ENCODE results near the gene FADS6.
A peak's percentile ranks its signal among the peaks of the same experiment; 100 is the strongest.
"Not testable (repeated sequence)": the region's sequence is repeated elsewhere in the genome, so short reads cannot be mapped to it uniquely, and the experiment has no call there.

Gene FADS6

DNA sequence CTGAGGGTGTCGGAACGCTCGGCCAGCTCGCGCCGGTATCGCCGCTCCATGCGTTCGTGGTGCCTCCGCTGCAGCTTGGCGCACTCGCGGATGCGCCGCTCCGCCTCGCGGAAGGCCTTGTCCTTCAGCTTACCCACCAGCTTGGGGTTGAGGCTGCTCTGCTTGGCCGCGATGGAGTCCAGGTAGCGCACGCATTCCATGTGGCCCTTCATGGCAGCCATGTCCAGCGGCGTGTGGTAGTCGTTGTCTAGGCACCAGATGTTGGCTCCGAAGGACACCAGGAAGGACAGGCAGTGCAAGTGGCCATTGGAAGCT lies 26.8 kb upstream of the FADS6 start:
- no peak overlapping the region for H3K4me3 ChIP-seq (ENCODE audit: low read depth, low read length)
- no peak for DNase-seq (ENCODE audit: low read depth)
- TF ChIP-seq, protein P1, sequence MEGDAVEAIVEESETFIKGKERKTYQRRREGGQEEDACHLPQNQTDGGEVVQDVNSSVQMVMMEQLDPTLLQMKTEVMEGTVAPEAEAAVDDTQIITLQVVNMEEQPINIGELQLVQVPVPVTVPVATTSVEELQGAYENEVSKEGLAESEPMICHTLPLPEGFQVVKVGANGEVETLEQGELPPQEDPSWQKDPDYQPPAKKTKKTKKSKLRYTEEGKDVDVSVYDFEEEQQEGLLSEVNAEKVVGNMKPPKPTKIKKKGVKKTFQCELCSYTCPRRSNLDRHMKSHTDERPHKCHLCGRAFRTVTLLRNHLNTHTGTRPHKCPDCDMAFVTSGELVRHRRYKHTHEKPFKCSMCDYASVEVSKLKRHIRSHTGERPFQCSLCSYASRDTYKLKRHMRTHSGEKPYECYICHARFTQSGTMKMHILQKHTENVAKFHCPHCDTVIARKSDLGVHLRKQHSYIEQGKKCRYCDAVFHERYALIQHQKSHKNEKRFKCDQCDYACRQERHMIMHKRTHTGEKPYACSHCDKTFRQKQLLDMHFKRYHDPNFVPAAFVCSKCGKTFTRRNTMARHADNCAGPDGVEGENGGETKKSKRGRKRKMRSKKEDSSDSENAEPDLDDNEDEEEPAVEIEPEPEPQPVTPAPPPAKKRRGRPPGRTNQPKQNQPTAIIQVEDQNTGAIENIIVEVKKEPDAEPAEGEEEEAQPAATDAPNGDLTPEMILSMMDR (IDR thresholded peaks at IDR 0.05; ENCODE audit: control insufficient read depth, extremely low read depth, insufficient read depth) = no peak

GRCh38 chr17:74919440-74920305 lies 26.2 kb upstream of the FADS6 start:
- H3K4me3 ChIP-seq (ENCODE audit: low read depth, low read length) = no peak overlapping the region
- DNase-seq (ENCODE audit: low read depth) = no peak
- TF ChIP-seq, protein P1 (IDR thresholded peaks at IDR 0.05; ENCODE audit: control insufficient read depth, extremely low read depth, insufficient read depth) = peak; percentile 40

DNA sequence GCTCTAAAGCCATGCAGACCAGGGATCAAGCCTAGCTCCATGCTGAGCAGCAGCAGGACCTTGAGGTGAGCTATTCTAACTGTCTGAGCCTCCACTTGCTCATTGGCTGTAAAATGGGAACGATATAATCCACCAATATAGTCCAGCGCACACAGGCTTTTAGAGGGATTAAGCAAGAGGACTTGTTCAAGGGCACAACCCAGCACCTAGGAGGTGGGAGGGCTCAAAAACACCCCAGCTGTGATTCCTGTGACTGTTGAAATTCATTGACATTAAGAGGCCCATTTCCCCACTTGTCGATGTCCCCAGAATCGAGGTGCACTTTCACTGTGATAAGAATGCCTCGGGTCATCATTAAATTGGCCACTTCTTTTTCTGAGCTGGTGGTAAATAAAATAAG lies 25.5 kb upstream of the FADS6 start:
- TF ChIP-seq, protein P1 (IDR thresholded peaks at IDR 0.05; ENCODE audit: control insufficient read depth, extremely low read depth, insufficient read depth) = no peak
- H3K4me3 ChIP-seq (ENCODE audit: low read depth, low read length) = no peak overlapping the region

DNA sequence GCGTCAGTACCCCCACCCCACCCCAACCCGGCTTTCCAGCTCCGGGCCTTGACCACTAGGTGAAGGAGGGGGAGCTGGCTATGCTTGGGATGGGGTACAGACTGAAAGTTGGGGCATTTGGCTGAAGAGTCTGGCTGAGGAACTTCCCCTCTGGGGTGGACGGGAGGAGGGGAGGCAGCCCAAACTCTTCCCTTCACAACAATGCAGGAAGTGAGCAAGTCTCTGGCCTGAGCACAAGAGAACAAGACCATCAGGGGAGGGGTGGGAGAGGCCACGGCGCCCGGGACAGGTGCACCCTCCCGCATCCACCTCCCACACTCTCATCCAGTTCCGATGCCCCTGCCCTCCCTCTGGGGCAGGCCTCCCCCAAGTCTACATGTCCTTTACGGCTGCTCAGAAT lies 24.0 kb upstream of the FADS6 start:
- no peak for DNase-seq (ENCODE audit: low read depth)
- TF ChIP-seq, protein P1 (IDR thresholded peaks at IDR 0.05; ENCODE audit: control insufficient read depth, extremely low read depth, insufficient read depth) = no peak

More for the DNA sequence above, 25.5 kb upstream of the FADS6 start:
- DNase-seq (ENCODE audit: low read depth) = no peak

GRCh38 chr17:74916851-74917199 lies 23.4 kb upstream of the FADS6 start:
- TF ChIP-seq, protein P1 (IDR thresholded peaks at IDR 0.05; ENCODE audit: control insufficient read depth, extremely low read depth, insufficient read depth) = no peak
- no peak for DNase-seq (ENCODE audit: low read depth)
- H3K4me3 ChIP-seq (ENCODE audit: low read depth, low read length) = no peak overlapping the region

More for the DNA sequence above, 24.0 kb upstream of the FADS6 start:
- H3K4me3 ChIP-seq (ENCODE audit: low read depth, low read length) = no peak overlapping the region

DNA sequence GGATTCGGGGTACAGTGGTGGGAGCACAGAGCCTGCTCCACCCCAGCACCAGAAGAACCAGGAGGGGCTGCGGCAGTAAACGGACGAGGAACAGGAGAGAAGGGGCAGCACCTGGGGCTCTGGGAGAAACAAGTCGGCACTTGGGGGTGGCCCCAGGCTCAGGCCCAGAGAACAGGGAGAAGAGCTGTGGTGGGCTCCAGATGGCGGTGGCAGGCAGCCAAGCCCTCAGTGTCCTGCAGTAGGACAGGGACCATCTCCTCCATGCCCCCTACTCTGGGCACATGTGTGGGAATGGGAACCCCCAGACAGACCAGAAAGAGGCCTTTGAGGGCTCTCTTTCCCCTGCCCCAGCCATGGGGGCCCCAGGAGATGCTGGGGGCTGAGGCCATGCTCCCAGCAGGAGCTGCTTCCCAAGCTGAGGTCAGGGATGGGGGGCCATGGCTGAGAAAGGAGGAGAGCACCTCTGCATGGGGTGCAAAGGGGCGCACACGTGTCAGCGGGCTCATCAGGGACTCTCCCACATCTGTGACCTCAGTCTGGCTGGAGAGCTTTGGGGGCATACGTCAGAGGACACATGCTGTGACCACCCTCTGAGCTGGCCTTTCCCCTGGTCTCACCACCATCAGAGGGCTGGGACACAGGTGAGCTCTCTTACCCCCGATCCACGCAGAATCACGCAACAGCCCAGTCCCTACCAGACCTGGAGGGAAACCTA lies 22.9 kb upstream of the FADS6 start:
- TF ChIP-seq, protein P1 (IDR thresholded peaks at IDR 0.05; ENCODE audit: control insufficient read depth, extremely low read depth, insufficient read depth) = no peak
- DNase-seq (ENCODE audit: low read depth) = no peak
- H3K4me3 ChIP-seq (ENCODE audit: low read depth, low read length) = no peak overlapping the region

- not testable (repeated sequence) for DNase-seq (ENCODE audit: low read depth); H3K4me3 ChIP-seq (ENCODE audit: low read depth, low read length)
These were observed 18.0 kb upstream of the FADS6 start for GRCh38 chr17:74911423-74911822.

- H3K4me3 ChIP-seq (ENCODE audit: low read depth, low read length); DNase-seq (ENCODE audit: low read depth): not testable (repeated sequence)
These were observed 15.7 kb upstream of the FADS6 start for GRCh38 chr17:74909097-74909496.
